Mesothelial cell of epicardium (in vitro differentiated cells): Measurements from ENCODE around the gene CHST15. TPM values are rescaled to one million over a fixed set of nuclear protein-coding genes. Genes with fewer than 3 reads are reported as not detected.
A peak's percentile ranks its signal among the peaks of the same experiment; 100 is the strongest.

ENCODE experiments used
- DNase-seq, 2 experiments: peaks; one replicate each; pipeline ENCODE4 v3.0.0; 2021; ENCODE audit warnings: low spot score in 2 of 2; ENCODE audit not compliant: unreplicated experiment in 2 of 2
- H3K27ac Mint-ChIP-seq: 2 replicates; pipeline ENCODE4 v1.8.0; 2021; ENCODE audit warnings: mixed read lengths
- H3K27me3 Mint-ChIP-seq: 2 replicates; pipeline ENCODE4 v1.8.0; 2021; ENCODE audit warnings: low read depth, mixed read lengths
- H3K36me3 Mint-ChIP-seq: 2 replicates; pipeline ENCODE4 v1.8.0; 2021; ENCODE audit warnings: mixed read lengths
- H3K4me1 Mint-ChIP-seq: 2 replicates; pipeline ENCODE4 v1.8.0; 2021; ENCODE audit warnings: mixed read lengths
- H3K4me3 Mint-ChIP-seq: 2 replicates; pipeline ENCODE4 v1.8.0; 2021; ENCODE audit warnings: mild to moderate bottlenecking, moderate library complexity, mixed read lengths
- H3K9me3 Mint-ChIP-seq: 2 replicates; pipeline ENCODE4 v1.8.0; 2021; ENCODE audit warnings: mixed read lengths
- total RNA-seq: library from RNA; stranded (reverse); gene quantifications from 3 replicates; pipeline ENCODE4 v1.2.1, GENCODE V29; 2021
- TF ChIP-seq, protein P1 (sequence below): fragments of 200-600 bp; sonication (generic); IDR thresholded peaks from one replicate; pipeline ENCODE4 v1.5.0; 2021; ENCODE audit warnings: antibody characterized with exemption; ENCODE audit not compliant: unreplicated experiment

CHST15 gene
- total RNA-seq, 1 donor from 2014 or later: 39.4 TPM

DNA sequence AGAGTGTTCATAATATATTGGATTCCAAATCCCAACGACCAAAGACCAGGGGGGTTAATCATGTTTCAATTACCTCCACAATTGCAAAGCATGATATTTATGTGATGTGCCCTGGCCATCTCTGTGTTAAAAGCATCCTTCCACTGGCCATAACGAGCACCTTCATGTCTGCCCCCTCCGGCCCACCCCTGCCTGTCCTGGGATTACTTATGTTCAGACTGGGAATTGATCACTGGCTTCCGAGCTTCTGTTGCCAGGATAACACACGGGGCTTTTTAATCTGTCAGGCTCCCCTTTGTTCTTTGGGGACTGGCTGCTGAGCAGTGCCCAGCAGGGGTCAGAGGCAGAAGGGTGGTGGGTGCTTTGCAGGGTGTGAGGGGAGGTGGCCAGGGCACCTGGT is 13.7 kb upstream of the CHST15 start:
- Mint-ChIP-seq H3K27me3 (peaks cover 4% of the 10 kb centered on the region), H3K27ac (no peak overlapping the region)

DNA sequence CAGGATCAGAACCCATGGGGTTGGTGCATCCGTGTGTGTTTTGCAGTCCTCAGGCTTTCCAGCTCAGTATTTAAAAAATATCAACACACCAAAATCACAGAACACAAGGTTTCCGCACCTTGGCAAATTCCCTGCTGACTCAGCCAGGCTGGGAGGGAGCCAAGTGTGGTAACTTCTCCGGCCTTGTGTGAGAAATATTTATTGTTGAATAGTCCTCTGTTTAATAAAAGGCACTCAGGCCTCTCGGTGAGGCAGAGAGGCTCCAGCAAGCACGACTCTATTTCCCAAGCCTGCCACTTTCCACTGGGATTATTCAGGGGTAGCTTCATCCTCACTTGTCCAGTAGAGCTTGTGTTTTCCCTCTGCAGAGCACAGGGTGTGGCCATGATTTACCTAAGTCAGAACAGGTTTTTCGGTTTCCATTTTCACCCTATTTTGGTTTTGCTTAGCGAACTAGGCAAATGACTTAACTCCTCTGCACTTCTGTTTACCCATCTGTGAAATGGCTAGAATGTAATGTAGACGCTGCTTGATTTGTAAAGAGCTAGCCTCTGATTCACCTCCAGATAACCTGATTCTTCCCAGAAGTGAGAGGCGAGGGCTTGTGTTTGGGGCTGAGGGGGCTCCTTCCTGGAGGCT is 13.0 kb upstream of the CHST15 start:
- DNase-seq: no peak
- TF ChIP-seq, protein P1, sequence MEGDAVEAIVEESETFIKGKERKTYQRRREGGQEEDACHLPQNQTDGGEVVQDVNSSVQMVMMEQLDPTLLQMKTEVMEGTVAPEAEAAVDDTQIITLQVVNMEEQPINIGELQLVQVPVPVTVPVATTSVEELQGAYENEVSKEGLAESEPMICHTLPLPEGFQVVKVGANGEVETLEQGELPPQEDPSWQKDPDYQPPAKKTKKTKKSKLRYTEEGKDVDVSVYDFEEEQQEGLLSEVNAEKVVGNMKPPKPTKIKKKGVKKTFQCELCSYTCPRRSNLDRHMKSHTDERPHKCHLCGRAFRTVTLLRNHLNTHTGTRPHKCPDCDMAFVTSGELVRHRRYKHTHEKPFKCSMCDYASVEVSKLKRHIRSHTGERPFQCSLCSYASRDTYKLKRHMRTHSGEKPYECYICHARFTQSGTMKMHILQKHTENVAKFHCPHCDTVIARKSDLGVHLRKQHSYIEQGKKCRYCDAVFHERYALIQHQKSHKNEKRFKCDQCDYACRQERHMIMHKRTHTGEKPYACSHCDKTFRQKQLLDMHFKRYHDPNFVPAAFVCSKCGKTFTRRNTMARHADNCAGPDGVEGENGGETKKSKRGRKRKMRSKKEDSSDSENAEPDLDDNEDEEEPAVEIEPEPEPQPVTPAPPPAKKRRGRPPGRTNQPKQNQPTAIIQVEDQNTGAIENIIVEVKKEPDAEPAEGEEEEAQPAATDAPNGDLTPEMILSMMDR: no peak
- Mint-ChIP-seq H3K36me3 (no peaks in the 10 kb centered on the region), H3K4me3 (no peak overlapping the region), H3K27me3 (peaks cover 4% of the 10 kb centered on the region), H3K9me3 (no peaks in the 10 kb centered on the region), H3K27ac (peak overlapping the region; percentile 43), H3K4me1 (peaks cover 28% of the 10 kb centered on the region)

More for the DNA sequence above, 13.7 kb upstream of the CHST15 start:
- Mint-ChIP-seq H3K36me3 (no peaks in the 10 kb centered on the region), H3K4me1 (peaks cover 28% of the 10 kb centered on the region), H3K9me3 (no peaks in the 10 kb centered on the region), H3K4me3 (no peak overlapping the region)
- TF ChIP-seq, protein P1: no peak
- no peak for DNase-seq

DNA sequence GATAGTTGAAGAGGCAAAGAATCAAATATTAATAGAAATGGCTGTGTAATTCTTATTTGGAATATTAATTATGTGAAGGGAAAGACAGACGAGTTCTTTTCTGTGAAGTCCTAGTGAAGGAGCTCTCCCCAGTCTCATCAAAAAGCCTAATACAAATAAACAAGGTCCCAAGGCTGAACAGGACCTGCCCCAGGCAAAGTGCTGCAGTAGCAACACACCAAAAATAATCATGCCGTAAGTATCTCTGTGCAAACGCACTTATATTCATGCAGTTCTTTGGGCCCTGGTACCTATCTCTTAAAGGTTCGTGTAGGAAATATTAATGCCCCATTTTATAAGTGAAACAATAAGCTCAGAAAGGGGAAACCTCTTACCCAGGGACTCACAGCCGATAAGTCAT is 12.2 kb upstream of the CHST15 start:
- Mint-ChIP-seq H3K27me3 (peaks cover 4% of the 10 kb centered on the region), H3K4me1 (peaks cover 28% of the 10 kb centered on the region), H3K27ac (peak overlapping the region; percentile 43)

DNA sequence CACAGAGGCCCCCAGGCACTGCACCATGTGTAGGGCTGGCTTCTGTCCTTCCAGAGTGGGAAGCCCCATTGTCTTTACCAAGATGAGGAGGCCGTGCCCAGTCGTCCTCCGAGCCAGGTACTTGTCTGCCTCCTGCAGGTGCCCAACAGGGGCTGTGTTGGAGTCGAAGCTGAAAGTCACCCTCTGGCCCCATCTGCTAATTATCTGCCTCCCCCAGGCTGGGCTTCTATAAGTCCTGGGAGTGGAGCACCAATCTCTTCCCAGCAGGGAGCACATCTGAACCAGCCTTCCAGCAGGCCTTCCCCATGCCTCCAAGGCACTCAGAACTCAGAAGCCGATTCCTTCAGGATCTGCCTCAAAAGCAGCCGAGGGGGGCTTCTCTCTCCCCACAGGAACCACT is 11.6 kb upstream of the CHST15 start:
- H3K27me3 Mint-ChIP-seq: peaks cover 4% of the 10 kb centered on the region
- no peaks in the 10 kb centered on the region for H3K36me3 Mint-ChIP-seq
- no peak overlapping the region for H3K27ac Mint-ChIP-seq
- peaks cover 28% of the 10 kb centered on the region for H3K4me1 Mint-ChIP-seq
- peaks cover 4% of the 10 kb centered on the region for H3K9me3 Mint-ChIP-seq
- no peak overlapping the region for H3K4me3 Mint-ChIP-seq
- DNase-seq: no peak
- TF ChIP-seq, protein P1: no peak

More for the DNA sequence above, 12.2 kb upstream of the CHST15 start:
- no peak for DNase-seq
- no peak overlapping the region for H3K4me3 Mint-ChIP-seq
- TF ChIP-seq, protein P1: no peak
- no peaks in the 10 kb centered on the region for H3K36me3 Mint-ChIP-seq
- H3K9me3 Mint-ChIP-seq: peaks cover 3% of the 10 kb centered on the region

DNA sequence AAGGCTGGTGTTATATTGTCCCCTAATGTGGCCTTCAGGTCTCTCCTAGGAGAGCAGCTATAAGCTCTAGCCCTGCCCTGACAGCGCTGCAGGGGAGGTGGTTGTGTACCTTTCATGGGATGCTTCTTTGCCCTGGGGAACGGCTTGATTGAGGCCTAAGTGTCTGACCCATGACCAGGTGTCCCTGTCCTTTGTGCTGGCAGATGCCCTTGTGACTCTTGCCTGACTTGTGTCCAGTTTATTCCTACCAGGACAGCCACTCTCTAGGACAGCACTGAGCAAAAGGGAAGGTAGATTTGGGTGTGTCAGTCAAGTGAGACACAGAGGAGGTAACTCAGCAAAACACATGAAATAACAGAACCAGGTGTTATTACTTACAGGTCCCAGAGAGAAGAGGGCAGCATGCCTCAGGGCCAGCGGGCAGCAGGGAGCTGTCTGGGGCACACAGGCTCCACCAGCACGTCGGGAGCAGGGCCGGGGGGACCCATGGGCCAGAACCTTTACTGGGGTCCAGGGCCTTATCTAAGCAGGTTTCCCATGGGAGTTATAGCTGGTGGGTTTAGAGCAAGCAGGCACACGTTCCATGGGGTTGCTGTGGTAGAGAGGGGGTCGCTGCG is 10.7 kb upstream of the CHST15 start:
- H3K27ac Mint-ChIP-seq: no peak overlapping the region
- H3K4me1 Mint-ChIP-seq: peaks cover 28% of the 10 kb centered on the region
- H3K4me3 Mint-ChIP-seq: no peak overlapping the region
- peaks cover 8% of the 10 kb centered on the region for H3K27me3 Mint-ChIP-seq
- TF ChIP-seq, protein P1: no peak
- H3K36me3 Mint-ChIP-seq: no peaks in the 10 kb centered on the region
- DNase-seq: no peak
- peaks cover 4% of the 10 kb centered on the region for H3K9me3 Mint-ChIP-seq
